NOMO-1 treated with DMSO at 0.1 percent for 48 hours (cell line): ENCODE measurements around the gene FRMD4A.
A peak's percentile ranks its signal among the peaks of the same experiment; 100 is the strongest.

Experiments
- DNase-seq: peaks from one replicate; lab custom pipeline; 2025; ENCODE audit not compliant: unreplicated experiment; lab: John Stamatoyannopoulos, UW

The FRMD4A gene

GRCh38 chr10:13892871-13893270, 437.9 kb downstream of the FRMD4A start:
- DNase-seq, result no peak

DNA sequence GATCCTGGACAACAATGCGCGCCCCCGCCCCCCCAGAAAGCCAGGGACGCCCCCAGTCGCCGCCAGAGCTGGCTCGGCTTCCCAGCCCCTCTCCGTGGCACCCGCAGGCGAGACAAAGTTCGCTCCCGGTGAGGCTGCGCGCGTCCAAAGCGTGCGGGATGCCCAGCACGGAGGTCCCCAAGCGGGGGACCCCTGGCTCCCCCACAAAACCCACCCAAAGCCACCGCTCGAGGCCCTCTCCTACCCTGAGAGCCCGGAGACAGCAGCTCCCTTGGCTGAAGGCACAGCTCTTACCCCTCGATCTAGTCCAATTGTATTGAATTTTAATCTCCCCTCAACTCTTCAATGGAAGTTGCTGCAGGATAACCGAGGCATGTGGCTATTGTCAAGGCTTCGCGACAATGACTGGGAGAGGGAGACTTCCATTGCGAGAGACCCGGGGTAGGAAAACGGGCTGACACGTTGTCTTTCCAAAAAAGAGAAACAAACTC, 438.7 kb downstream of the FRMD4A start:
- no peak for DNase-seq

GRCh38 chr10:13891128-13892000, 439.4 kb downstream of the FRMD4A start:
- DNase-seq, result no peak

DNA sequence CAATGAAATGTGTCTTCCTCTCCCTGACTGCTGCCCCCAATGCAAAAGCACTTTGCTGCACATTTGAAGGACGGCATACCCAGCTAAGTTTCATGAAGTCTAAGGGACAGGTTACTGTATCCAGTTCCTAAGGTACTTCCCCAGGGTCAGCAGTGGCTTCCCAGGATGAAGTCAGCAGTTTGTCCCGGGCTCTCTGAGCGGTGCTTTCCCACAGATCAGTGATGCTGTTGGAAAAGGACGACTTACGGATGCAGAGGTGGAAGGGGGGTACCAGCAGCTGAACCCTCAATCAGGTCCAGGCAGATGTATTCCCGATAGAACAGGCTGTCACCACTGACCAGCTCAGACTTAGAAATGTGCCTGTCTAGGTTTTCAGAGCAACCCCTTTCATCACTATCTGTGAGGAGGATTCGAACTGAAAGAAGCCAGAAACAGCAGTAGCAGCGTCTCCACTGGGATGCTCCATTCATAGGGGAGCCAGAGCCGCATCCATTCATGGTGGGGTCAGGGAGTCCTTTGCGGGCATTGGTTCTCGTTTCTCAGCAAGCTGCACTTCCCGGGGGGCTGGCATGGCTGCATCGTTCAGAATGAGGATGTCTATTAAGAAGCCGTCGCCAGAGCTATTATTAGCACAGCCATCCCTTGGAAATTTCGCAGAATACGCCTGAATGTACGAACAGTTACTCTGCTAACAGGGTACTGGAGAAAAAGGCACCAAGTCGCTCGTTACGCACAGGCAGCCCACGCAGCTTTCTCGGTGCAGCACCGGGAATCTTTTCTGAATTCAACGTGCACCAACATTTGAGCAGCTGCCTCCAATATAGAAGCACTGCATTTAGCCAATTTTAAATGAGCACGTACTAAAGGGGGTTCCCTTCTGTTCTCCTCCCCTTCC, 440.2 kb downstream of the FRMD4A start:
- no peak for DNase-seq

GRCh38 chr10:13887761-13888160, 443.0 kb downstream of the FRMD4A start:
- no peak for DNase-seq

DNA sequence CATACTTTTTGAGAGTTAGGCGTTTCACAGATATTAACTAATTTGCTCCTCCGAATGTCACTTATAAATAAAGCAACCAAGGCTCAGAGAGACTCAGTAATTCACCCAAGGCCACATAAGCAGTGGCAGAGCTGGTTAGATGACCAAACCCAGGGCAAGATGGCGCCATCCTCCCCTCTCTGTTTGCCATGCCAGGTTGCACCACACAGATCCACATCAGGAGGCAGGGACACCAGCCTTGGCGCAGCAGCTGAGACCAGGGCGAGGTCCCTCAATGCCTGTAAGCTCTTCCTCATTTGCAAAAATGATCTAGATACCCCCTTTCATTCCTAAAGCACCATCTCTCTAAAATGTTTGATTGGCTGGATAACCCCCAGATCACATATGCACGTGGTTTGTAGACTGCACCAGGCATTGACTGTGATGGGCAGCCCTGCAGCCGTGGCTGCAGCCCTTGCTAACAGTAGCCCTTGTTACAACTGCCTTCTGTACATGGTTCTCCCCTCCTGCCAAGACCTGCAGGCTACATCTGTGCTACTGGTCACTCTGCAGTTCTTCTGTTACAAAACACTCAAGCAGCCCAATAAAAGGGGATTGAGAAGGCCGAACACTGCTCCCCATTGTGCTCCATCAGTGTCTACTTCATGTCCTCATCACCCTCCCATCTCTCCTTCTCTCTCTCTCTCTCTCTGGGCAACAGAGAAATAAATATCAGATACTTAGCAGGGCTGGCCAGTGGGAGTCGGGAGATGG, 445.3 kb downstream of the FRMD4A start:
- no peak for DNase-seq

GRCh38 chr10:13883636-13884444, 446.9 kb downstream of the FRMD4A start:
- DNase-seq, result no peak

DNA sequence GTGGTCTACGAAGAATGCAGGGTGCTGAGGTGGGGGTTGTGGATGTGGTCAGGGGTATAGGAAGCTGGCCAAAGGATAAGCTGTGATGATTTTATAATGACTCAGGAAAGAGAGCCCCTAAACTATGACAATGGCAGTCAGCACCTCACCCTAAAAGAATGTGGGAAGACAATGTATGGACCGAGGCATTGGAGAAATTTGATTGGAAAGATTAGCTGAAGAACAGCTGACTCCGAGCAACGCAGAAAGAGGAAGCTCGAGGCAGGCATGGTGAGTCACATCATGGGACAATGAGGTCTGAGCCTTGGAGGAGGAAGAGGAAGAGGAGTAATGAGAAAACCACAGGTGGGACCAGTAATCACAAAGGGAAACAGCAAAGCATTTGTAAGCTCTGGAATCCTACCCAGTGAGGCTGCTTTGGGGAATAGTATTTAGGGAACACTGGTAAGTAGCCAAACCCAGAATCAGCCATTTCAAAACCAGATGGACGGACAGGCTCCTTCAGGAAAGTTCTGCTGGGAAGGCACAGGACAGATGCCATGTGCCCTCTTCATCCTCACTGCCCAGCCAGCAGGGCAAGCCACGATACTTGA, 448.5 kb downstream of the FRMD4A start:
- DNase-seq, result peak; percentile 91

DNA sequence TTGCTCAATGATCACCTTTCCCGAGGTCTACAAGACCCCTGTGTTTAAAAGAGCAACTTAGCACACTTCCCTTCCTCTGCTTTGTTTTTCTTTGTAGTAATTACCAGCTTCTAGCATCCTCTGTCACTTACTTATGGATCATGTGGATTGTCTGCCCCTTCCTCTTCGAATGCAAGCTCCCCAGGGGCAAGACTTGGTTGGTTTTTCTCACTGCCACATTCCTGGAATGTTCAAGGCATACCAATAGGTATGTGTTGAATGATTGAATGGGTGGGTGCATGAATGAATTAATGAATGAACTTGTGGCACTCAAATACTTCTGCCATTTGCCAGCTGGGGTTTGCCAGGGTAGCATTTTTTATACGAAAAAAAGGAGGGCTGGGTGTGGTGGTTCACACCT, 450.0 kb downstream of the FRMD4A start:
- DNase-seq, result no peak

GRCh38 chr10:13877154-13877909, 453.4 kb downstream of the FRMD4A start:
- DNase-seq, result no peak

DNA sequence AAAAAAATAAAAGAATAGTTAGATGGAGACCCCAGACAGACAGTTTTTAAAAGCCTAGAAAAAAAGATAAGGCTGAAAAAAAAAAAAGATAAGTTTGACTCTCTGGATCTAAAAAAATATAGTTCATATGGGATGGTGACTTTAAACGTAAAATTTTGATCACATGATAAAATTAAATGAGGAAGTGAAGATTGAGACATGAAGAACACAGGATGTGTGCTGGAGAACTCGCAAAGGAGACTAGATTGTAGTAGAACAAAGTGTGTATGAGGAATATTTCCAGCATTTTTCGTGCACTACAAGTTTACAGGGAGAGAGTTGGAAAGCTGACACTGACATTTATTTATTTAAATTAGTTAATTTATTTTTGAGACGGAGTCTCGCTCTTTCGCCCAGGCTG, 457.5 kb downstream of the FRMD4A start:
- DNase-seq, result peak; percentile 84

DNA sequence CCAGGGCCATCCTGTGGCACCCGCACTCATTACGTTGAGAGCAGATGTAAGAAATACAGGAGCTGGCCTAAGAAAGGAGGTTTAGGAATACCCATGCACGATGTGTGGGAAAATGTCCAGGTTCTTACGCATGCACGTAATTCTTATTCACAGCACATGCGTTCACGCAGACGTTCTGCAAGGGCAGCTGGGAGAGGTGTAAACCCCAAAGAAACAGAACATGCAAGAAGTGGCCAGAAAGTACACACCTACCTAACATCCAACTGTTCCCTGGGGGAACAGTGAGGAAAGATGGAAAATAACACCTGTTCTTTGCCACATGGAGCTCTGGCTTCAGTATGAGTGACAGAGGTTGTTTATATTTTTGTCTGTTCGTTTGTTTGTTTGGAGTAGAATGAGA, 458.3 kb downstream of the FRMD4A start:
- no peak for DNase-seq

- DNase-seq, result no peak
Observed at GRCh38 chr10:13871776-13872175, 458.9 kb downstream of the FRMD4A start.

DNA sequence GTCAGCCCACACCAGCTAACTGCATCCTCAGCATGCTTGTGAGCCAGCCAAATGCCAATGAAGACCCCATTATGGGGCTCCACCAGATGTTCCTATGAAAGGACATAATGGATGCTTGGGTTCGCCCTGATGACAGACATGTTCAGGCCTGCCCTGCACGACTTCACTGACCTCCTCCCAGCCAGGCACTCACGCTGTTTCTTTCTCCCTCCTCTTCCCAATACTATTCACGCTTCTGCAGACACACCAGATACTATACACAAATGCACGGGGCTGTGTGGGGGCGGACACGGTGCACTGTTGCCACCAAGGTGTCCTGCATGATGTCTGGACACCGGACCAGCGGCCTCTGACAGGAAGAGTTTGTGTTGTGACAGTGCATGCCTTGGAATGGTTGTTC, 459.7 kb downstream of the FRMD4A start:
- DNase-seq, result no peak

GRCh38 chr10:13869295-13869664, 461.4 kb downstream of the FRMD4A start:
- no peak for DNase-seq

DNA sequence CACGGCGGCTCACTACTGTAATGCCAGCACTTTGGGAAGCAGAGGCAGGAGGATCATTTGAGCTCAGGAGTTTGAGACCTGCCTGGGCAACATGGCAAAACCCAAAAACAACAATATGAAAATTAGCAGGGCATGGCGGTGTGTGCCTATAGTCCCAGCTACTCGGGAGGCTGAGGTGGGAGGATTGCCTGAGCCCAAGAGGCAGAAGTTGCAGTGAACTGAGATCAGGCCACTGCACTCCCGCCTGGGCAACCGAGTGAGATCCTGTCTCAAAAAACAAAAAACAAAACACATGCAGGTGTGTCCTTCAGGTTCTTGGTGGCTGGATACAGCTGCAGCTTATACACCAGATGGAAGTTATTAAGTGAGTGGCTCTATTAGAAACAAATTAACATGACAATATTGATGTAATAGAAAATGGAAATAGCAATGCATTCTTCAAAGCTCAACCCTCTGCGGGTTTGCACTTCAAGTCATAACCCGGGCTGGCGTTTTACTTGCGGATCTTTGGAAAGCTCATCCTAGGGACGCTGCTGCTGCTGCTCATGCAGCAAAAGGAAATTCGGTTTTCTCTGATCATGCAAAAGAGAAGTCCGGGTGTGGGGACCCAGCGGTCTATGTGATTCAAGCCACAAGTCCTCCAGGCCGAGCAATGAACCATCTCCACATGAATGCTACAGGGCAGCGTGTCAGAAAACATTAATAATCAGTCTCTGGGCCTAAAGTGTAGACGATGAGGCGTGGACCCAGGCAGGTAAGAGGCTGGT, 462.0 kb downstream of the FRMD4A start:
- no peak for DNase-seq

DNA sequence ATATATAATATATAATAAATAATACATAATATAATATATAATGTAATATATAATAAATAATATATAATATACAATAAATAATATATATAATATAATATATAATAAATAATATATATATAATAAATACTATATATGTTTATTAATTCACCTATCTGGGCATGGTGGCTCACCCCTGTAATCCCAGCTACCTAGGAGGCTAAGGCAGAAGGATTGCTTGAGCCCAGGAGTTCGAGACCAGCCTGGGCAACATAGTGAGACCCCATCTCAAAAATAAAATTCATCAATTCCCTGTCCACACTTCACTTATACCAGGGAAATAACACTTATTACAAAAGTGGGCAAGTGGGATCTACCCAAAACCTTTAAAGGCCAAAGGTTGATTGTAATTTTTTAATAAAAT, 462.9 kb downstream of the FRMD4A start:
- DNase-seq, result no peak

- DNase-seq, result no peak
Observed at GRCh38 chr10:13865758-13866491, 464.8 kb downstream of the FRMD4A start.
